Fibroblast of gingiva (primary cell): ENCODE data around the gene SEMA5A.
A peak's percentile ranks its signal among the peaks of the same experiment; 100 is the strongest.

Experiments
- DNase-seq: peaks from one replicate; pipeline ENCODE4 v3.0.0-alpha.2; 2011; ENCODE audit warnings: low read depth

Gene SEMA5A

DNA sequence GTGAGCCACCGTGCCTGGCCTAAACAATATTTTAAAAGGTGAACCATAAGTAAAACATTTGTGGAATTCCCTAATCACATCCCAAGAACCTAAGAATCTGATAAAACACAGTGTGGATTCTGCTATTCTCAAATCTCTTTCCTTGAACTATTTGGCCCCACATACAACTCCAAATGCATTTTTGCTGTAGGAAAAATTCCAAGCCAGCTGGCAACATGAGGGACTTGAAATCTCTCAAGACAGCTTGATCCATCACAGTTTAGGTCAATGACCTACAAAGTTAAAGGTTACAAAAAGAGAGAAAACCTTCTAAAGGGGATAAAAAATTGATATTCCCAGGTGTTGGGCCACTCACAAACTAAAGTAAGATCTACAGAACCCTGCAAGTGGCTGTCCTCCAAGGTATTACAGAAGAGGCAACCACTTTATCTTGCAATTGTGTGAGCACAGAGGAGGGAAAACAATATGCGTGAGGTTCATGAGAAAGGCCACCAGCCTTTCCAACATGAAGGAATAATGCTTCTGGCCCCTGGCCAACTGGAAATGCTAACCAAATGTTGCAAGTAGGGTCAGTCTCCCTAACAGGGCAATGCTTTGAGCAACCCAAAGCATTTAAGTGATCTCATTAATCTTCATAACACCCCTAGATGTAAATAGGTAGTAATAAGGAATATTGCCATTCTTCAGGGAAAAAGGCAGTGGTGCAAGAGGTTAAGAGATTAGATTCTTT, 221.4 kb downstream of the SEMA5A start:
- peak; percentile 45 for DNase-seq

DNA sequence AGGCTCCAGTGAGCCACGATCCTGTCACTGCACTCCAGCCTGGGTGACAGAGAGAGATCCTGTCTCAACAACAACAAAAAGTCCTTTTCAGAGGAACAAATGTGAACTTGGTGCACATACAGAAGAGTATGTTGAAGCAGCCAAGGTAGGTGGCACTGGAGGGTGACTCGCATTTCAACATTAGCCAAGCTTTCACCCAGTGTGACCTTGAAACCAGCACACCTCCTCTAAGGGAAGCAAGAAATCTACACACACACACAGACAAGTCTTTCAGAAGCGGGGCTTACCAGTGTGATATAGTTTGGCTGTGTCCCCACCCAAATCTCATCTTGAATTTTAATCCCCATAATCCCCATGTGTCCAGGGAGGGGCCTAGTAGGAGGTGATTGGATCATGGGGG, 225.2 kb downstream of the SEMA5A start:
- DNase-seq, result no peak

DNA sequence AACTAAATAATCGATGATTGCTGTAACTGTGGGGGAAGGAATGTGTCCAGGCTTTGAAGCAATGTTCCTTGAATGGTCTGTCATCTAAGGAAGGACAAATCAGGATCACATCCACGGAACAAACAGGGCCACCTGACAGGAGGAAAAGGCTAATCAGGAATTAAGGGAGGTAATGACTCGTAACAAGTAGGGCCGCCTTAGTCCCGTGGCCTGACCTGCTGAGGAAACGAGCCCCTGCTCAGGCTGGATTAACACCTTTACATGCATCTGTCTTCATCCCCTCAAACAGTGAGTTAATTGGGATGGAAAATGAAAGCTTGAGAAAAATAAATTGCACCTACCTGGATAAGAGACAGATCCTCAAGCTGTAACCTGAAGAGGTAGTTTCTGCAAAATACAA, 227.8 kb downstream of the SEMA5A start:
- no peak for DNase-seq

DNA sequence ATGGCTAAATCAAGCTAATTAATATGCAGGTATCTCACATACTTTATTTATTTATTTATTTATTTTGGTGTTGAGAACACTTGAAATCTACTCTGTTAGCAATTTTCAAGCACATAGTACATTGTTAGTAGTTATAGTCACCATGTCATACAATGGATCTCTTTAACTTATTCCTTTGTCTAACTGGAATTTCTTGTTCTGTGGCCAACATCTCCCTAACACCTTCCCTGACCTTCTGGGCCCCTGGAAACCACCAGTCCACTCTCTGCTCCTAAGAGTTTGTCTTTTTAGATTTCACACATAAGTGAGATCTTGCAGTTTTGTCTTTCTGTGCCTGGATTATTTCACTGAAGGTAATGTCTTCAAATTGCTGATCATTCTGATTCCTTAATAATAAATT, 229.1 kb downstream of the SEMA5A start:
- DNase-seq, result no peak

DNA sequence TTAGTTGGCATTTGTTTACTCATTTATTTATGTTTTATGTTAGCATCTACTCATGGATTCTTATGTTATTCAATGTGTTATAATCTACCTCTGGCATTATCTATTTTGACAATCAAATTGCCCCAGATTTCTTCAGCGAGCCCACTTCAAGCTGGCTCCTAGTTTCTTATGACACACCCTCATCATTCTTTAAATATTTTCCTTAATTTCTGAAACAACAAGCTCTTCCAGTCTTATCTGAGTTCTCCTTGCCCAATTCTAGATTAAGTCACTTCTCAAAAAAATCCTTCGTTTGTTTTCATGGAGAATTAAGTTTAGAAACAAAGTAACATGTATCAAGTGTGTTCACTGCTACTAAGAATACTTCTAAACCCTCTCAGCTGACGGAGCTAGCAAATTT, 229.8 kb downstream of the SEMA5A start:
- DNase-seq, result no peak

DNA sequence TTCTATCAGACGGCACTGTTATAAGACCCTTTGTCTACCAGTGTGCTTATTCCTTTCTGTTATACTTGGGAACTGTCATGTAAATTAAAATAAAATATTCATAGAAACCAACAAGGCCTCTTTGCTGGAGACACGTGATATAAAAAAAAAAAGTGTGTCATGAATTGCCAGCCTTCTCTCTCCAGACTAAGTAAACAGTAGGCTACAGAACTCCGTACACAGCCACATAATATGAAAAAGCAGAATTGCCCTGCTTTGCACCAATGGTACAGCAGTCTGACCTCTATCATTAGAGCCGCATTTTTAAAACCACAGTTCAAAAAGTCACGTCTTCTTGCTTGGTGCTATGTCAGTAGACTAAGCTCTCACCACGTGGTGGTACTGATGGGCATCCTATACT, 231.3 kb downstream of the SEMA5A start:
- no peak for DNase-seq

DNA sequence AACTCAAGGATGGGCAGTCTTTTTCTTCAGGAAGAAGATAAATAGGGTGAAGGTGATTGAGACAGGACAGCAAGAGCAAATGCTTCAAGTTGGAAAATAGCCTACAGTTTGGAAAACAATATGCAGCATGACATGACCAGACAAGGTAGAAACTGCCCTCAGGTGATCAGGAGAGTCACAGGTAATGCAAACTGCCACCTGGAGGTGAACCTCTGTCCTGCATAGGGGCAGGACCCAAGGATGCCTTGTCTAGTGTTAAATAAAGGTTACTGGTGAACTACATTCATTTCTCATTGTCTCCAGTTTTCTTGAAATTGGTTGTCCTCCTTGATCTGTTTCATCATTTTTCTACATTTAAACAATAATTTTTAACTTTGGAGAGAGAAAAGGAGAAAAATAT, 232.1 kb downstream of the SEMA5A start:
- DNase-seq, result no peak

DNA sequence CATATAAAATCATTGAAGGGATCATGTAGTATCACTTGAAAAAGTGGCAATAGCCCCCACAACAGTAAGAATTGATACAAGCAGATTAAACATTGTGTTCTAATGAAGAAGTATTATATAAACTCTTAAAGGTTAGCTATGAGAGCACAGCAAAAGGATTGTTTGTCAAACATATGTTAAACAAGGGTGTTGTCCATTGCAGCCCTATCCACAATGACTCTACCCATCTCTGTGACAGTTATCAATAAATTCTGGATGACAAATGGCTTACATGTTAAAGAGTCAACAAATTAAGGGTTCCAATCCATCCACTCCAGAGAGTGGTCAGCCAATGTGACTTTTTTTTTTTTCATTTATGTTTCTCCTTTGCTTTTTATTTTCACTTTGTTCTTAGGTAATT, 238.7 kb downstream of the SEMA5A start:
- DNase-seq, result no peak

DNA sequence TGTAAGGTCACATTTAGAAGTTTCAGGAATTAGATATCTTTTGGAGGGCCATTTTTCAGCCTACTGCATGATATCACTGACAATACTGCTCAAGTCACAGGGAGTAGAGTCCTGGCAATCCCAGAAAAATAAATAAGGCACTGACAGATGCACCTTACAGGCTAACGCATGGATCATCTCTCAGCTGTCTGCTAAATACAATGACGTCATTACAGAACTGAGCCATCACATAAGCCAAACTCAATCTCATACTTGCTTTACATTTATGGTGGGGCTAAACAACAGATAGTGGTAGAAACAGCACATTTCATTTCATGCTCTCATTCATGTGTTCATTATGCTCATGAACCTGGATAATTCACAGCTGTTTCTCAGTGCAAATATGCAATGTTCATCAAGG, 243.7 kb downstream of the SEMA5A start:
- no peak for DNase-seq

DNA sequence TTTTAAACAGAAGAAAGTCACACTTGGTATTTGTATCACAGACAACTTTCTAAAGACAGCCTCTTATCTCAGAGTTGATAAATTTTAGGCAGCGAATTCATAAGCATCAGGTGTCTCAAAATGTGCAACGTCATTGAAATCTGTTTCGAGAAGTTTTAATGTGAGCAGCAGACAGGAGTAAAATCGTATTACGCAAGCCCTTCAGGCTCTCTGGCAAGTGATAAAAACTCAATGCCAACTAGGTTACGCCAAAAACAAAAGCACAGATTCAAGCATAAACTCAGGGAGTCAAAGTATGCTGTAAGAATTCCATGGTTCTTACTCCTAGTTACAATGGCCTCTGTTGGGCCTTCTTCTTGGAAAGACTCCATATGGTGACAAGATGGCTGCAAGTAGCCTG, 244.7 kb downstream of the SEMA5A start:
- peak; percentile 44 for DNase-seq

DNA sequence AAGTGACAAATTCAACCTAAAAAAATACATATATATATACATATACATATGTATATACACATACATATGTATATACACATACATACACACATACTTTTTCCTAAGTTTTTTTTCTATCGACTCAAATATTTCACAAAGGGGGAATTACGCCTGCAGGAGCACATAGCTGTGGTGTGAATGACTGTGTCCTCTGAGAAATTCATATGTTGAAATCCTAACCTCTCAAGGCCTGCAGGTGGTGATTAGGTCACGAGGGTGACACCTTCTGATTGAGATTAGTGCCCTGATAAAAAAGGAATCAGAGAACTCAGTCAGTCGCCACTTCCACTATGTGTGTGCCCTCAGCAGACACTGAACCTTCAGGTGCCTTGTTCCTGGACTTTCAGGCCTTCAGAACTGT, 248.7 kb downstream of the SEMA5A start:
- DNase-seq, result no peak

DNA sequence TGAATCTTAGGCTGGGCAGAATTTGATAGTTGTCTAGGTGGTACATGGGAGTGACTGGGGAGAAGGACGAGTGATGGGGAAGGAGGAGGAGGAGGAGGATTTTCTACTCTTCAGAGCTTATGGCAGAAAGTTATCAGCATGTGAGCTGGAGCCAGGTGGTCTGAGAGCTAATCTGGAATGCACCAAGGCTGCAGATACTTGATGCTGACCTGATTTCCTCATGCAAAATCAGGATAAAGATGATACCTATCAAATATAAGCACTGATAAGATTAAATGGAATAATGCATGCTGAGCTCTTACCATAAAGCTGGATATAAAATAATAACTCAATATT, 250.4 kb downstream of the SEMA5A start:
- no peak for DNase-seq

DNA sequence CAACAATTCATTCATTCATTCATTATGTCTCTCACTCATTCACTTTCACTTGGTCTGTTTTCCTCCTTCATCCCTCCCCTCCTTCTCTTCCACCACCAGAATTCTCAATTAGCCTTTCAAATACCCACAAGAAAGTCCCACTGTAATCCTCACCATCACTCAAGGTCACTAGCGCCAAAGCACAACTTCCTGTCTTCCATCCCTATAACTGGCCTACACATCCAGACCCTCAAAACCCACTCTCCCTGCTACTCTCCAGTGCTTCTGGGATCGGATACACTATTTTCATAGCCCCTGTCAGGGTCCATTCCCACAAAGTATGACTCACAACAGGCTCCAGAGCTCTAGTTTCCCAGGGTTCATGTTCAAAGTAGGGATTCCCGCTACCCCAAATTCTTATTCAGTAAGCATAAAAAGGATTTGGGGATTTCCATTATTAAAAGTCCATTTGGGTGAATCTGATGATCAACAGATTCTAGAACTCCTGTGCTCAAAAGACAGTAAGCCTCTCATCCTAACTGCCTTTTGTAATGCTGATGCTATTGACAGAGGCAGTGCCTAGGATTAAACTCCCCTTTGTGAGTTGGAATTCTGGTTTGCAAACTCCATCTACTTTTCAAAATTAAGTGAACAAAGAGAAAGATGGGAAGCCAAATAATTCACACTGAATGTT, 250.9 kb downstream of the SEMA5A start:
- no peak for DNase-seq

DNA sequence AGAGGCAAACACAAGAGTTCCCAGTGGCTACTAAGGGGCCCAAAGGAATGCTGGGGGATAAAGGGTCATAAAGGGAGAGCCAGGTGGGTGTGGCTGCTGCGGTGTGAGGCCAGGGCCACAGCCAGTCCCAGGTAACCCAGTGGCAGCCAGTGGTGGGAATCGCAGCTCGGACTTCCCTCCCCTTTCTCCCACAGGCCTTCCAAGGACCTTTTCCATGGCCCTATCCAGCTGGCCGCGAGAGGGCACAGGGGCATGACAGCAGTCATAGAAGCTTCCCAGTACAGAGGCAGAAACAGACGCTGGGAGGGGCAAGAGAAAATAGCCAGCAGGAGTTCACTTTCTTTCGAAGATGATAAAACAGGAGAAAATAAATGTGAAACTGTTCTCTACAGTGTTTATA, 257.6 kb downstream of the SEMA5A start:
- DNase-seq, result no peak

DNA sequence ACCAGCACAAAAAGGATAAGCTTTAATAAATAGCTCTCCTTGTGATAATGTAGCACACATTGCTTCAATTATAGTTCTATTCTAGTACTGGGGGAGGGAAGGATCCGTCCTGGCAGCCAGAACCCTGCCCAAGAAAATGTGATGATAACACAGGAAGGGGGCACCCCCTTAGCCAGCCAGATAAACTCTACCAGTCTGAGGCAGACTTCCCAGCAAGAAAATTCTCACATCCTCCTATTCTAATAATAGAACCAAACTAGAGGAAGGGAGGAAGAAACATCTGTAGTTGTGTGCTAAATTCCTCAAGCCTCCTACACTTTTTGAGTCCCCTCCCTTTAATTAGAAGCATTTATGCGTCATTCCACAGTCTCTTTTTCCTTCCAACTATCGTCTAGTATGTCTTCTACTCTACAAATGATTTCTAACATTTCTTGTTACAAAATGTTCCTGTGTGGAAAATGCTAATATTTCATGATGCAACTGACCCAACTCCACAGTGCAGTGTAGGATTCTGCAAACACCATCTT, 261.0 kb downstream of the SEMA5A start:
- peak; percentile 91 for DNase-seq

DNA sequence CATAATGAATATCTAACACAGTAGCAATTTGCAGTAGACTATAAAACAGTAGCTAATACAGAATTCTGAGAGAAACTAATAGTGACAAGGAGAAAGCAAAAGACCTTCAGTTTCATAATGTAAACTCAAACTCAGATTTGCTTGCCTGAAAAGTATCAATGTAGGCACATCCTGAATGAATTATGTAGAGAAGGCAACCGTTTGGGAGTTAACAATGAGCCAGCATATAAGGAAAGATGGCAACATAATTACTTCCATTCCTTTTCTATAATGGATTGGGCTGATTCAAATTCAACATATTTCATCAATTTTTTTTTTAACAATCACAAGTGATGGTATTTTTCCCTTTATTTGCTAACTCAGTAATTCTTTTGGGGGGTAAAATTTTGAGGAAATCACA, 261.6 kb downstream of the SEMA5A start:
- peak; percentile 64 for DNase-seq

DNA sequence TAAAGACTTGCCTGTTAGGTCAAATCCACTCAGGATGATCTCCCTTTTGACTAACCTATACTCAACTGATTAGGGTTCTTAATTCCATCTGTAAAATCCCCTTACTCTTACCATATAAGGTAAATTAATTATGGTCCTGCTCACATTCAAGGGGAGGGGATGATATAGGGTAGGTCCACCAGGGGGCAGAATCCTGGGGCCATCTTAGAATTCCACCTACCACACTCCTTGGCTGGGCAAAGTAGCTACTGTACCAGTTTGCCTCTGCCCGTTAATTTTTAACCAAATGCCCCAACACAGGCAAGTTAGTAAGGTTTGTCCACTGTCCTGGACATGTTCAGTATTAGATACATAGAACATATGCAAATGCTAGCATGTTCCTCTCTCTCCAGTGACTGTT, 262.4 kb downstream of the SEMA5A start:
- DNase-seq, result no peak

DNA sequence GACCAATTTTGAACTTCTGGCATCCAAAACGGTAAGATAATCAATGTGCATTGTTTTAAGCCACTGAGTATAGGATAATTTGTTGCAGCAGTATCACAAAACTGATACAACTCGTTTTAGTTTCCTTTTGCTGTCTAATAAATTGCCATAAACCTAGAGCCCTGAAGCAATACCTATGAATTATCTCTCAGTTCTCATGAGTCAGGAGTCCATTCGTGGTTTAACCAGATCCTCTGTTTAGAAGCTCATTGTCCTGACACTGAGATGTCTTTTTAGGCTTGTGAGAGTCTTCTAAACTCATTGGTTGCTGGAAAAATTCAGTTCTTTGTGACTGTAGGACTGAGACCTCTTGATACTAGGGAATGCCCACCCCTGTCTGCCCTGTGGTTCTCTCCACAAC, 262.9 kb downstream of the SEMA5A start:
- DNase-seq, result no peak

DNA sequence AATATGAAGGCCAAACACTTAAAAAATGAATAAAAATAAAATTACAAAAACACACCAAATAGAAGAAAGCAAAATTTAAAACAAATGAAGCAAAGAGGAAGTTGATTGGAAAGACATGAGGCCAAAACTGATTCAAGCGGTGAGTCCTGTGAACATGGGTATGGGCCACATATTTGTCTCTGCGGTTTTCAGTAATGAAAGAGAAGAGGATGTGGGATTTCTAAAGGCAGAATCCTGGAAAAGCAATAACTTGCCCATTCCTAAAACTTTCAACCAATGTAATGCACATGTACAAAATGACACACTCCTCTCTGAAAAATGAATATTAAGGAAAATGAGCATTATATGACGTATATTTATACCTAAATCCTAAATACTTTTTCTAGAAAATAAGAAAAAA, 263.7 kb downstream of the SEMA5A start:
- no peak for DNase-seq

DNA sequence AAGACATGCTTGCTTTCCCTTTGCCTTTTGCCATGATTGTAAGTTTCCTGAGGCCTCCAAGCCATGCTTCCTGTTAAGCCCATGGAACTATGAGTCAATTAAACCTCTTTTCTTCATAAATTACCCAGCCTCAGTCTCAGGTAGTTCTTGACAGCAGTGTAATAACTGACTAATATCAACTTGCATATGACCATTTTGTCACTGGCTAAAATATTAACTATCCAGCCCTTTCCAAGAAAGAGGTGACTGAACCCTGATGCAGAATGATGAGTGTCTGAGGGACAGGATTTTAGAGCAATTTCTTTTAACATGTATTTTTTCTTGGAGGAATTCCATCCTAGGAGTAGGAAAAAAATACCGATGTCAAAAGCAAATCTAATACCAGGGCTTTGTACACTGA, 266.1 kb downstream of the SEMA5A start:
- DNase-seq, result no peak

DNA sequence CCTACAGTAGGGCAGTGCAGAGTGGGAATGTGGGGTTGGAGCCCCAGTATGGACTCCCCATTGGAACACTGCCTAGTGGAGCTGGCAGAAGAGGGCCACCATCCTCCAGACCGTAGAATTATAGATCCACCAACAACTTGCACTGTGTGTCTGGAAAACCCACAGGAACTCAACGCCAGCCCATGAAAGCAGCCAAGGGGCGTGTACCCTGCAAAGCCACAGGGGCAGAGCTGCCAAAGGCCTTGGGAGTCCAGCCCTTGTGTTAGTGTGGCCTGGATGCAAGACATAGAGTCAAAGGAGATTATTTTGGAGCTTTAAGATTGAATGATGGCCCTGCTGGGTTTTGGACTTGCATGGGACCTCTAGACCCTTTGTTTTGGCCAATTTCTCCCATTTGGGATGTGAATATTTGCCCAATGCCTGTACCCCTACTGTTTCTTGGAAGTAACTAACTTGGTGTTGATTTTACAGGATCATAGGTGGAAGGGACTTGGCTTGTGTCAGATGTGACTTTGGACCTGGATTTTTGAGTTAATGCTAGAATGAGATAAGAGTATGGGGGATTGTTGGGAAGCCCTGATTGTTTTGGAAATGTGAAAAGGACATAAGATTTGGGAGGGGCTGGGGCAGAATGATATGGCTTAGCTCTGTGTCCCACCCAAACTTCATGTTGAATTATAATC, 266.8 kb downstream of the SEMA5A start:
- DNase-seq, result no peak

DNA sequence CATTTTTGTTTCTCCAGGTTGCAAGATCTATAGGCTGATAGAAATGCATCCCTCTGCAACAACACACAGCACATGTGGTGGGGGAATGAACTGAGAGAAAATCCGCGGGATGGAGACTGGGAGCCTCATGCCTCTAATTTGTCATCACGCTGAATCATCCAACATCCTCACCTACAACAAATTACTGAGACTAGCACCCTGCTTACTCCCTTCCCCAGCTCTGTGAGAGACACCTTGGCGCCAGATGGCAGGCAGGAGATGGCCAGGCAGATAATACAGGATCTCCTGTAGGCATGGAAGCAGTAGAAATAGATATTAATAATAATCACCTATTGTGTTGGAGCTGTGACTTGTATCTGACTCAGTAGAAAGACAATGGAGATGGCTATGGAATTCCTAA, 276.9 kb downstream of the SEMA5A start:
- no peak for DNase-seq

DNA sequence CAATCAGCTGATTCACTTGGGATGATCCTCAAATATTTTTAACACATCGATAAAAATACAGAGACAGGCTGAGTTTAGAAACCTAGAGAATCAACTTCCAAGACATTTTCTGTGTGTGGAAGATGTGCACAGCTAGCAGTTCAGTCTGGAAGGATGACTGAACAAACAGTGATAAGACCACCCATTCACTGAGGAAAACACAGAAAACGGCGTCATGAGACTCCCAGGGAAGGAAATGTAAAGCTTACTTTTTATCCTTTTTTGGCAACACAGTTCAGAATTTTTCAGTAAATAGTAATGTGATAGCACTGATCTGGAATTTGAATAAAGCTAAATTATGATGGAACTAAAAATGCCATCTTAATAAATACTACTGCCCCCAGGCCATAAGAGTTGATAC, 277.6 kb downstream of the SEMA5A start:
- DNase-seq, result no peak
